Islet of Langerhans (tissue), 1 donor: ENCODE results near the gene VAPB.

ENCODE experiments used
- FAIRE-seq: peaks from one replicate; lab custom pipeline; 2011; peaks lifted over from hg19 to GRCh38; lab: Jason Lieb, UNC

The VAPB gene

DNA sequence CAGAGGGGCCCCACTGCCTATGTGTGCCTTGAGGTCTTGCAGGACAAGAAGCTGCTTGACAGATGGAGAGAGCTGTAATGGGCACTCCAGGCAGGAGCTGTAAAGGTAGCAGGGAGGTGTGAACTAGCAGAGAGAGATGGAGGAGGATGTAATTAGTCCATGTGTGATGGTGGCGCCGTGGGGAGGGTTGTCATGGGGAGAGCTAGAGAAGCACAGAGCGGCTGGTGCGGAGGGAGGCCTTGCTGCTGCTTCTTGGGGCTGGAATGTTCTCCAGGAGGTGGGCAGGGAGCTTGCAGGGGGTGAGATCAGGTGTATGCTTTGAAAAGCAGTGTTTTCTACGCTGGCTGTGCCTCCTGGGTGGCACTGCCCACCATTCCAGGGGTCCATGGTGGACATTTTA, 94.0 kb downstream of the VAPB start:
- no peak for FAIRE-seq

DNA sequence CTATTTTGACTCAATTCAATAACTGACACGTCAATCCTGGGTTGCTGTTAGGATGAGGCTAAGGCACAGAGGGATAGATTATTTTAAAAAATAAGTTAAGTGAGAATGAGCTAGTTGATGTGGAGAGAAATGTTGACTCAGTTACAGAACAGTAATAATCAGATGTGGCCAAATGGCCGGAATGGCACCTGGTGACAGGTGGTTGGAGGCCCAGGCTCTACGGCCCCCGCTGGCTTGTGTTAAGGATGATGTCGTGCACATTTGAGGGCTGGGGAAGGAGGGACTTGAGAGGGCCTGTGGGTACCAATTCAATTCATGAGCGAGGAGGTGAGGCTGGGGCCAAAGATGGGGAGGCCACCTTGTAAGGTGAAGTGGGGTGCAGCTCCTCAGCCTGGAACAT, 94.4 kb downstream of the VAPB start:
- peak; percentile 58 for FAIRE-seq

DNA sequence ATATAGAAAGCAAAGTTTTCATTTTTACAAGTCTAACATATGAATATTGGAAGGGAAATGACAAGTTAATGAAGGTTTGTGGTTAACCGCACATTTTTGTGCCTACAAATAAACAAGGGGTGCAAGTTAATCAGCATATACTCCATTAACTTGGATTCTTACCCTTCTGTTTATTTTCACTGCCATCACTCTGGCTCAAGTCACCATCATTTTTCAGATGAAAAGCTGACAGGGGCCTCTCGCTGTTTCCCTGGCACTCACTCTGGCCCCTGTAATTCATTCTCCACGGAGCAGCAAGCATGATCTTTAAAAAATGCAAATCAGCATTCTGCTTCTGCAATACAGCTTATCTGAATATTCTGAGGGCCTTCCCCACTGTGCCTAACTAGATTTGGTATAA, 96.4 kb downstream of the VAPB start:
- no peak for FAIRE-seq

DNA sequence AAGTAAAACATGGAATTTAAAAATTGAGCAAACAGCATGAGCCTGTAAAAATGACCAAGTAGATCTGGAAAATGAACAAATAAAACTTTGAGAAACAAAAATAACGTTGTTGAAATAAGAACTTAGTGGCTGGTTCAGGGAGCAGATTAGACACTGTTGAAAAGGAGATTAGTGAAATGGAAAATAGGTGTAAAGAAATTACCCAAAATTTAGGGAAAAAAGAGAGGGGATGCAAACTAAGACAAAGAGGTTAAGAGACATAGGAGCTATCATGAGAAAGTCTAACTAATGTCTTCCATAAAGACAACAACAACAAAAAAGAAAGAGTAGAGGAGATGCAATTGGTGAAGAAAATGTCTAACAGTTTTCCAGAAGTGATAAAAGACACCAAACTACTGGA, 97.2 kb downstream of the VAPB start:
- no peak for FAIRE-seq

DNA sequence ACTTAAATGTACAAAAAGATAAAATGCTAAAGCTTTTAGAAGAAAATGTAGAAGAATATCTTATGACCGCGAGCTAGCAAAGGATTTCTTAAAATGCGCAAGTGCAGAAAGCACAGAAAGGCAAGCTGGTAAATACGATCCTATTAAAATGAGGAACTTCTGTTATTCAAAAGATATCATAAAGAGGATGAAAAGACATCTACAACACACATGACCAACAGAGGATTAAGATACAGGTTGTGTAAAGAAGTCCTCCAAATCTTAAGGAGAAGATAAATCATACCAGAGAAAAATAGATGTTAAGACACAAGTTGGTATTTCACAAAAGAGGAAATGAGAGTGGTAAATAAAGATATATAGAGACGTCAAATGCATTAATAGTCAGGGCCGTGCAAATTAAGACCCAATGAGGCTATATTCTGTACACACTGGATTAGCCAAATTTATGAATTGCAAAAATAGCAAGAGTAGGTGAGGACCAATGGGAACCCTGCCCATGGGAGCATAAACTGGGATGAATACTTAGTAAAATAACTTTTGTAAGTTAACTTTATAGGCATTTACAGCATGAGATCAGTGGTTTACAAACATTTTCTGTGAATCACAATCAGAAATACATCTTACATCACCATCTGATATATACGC, 103.2 kb downstream of the VAPB start:
- FAIRE-seq: no peak

DNA sequence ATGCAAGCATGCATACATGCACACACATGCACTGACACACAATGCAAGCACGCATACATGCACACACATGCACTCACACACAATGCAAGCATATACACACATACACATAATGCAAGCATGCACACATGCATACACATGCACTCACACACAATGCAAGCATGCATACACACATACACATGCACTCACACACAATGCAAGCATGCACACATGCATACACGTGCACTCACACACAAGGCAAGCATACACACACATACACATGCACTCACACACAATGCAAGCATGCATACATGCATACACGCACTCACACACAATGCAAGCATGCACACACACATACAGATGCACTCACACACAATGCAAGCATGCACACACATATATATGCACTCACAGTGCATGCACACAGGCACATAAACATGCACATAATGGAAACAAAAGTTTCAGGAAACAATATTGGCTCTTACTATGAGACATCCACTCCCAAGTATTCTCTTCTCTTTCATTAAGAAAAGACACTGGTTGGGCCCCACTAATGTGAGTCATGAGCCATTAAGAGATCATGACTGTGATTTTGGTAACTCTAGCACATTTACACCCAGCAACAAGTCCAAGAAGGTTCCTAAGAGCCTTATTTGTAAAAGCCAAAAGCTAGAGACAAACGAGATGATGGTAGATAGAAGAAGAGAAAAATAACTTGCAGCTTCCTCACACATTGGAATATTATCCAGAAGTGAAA, 103.9 kb downstream of the VAPB start:
- no peak for FAIRE-seq

DNA sequence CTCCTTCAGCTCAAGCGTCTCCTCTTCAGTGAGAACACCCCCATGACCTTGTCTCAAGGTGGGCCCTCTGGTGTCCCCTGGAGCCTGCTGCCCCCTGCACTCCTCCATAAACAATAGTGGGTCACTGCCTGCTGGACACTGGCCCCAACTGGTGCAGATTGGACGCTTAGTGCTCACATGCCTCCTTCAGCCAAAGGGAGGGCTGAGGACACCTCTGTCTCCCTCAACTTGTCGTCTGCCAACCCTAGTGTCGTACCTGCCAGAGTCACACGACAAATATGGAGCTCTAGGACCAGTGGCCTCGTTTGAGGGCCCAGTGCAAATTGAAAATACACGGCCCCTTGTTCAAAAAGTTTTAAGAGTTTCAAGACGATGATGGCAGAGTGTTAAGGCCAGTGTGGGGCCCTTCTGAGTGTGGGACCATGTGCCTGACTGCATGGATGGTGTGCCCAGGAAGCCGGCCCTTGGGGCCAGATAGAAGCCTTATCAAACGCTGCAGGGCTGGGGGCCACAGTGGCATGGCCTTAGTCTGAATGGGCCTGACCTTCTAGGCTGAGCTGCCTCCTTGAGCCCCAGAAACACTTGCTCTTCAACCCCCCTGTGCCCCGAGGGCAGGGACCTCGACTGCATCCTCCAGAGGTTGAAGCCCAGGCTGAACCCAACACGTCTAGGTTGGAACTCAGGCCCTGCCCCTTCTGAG, 106.0 kb downstream of the VAPB start:
- FAIRE-seq: no peak

DNA sequence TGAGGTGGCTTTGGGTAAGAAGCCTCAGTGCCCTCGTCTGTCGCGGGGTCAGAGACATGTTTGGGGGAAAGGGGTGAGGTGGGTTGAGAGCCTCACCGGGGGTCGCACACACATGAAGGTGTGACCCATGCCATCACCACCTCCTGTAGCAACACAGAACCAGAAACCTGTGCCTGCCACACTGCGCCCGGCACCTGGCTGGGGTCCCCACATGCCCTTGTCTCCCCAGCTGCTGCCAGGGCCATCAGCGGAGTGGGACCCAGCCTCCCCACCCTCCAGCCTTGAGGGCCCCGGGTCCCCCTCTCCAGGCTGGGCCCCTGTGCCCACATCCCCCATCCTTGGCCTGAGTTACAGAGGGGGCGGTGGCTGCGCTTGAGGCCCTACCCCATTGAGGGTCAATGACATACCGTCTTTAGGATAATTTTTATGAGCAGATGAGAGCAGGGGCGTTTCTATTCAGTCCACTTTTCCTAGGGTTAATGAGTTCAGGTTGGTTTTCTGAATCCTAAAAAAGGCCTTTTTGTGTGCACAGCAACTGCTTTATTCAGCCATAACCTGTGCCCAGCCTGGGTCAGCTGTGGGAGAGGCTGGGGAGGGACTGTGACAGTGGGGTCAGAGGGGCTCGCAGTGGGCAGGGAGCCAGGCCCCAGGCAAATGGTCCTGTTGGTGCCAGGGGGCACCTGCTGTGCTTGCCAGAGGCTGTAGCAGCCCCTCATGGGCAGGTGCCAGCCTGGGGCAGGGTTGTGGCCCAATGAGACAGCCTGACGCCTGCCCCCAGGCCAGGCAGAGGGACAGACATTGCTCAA, 106.8 kb downstream of the VAPB start:
- FAIRE-seq: no peak

DNA sequence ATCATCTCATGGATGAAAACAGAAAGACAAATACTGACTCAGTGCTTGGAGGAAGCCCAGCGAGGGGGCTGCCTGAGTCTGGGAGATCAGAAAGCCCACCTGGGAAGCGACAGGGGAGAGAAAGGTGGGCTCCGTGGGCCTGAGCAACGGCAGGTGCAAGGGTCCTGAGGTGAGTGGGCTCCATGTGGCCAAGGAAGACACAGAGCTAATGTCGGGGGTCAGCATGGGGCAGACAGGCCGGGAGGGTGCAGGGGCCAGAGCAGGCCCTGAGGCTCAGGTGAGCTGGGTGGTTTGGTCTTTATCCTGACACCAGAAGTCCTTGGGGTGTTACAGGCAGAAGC, 107.4 kb downstream of the VAPB start:
- FAIRE-seq: no peak

DNA sequence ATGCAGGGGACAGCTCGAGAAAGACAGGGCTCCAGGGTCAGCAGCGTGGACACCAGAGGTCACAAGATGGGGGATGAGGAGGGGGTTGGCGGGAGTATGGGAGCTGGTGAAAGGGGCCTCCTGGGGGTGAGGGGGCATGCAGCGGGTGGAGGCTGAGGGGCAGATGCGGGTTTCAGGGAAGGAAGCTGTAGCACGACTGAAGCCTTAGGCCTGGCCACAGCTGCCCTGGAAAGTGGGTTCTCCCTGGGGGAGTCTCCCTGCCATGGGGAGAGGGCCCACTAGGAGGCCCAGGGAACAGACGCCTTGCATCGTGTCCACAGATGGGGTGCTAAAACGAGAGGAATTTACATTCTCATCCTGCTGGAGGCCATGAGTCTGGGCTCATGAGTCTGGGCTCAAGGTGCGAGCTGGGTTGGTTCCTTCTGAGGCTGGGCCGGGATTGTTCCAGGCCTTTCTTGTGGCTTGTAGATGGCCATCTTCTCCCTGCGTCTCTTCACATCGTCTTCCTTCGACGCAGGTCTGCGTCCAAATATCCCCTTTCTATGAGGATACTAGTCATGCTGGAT, 108.1 kb downstream of the VAPB start:
- no peak for FAIRE-seq

DNA sequence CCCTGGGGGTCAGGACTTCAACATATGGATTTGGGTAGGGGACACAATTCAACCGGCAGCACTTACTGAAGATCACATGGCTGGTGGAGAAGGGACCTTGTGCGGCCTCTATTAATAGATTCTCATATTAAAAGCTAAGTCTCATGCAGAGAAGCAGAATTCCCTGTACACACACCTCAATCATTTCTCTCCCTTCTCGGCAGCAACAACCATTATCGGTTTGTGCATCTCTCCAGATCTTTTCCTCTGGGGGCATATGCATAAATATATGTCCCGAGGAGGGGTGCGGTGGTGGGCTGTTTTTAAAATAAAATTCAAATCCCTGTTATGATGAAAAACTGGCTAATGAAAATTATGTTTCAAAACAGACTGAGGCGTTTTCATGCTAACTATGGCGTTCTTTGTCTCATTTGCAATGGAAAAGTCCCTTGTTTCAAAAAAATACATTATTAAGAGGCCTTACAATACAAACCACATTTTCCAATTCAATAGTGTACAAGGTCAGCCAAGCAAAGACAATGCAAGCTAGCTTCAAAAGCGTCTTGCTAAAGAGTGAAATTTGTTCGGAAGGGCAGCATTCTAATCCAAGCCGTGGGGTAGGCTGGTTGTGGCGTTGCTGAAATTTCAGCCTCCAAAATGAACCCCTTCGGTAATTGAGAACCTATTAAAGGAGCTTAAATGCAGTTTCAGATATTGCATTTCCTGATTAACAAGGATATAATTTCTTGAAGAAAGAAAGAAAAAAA, 108.9 kb downstream of the VAPB start:
- peak; percentile 47 for FAIRE-seq

DNA sequence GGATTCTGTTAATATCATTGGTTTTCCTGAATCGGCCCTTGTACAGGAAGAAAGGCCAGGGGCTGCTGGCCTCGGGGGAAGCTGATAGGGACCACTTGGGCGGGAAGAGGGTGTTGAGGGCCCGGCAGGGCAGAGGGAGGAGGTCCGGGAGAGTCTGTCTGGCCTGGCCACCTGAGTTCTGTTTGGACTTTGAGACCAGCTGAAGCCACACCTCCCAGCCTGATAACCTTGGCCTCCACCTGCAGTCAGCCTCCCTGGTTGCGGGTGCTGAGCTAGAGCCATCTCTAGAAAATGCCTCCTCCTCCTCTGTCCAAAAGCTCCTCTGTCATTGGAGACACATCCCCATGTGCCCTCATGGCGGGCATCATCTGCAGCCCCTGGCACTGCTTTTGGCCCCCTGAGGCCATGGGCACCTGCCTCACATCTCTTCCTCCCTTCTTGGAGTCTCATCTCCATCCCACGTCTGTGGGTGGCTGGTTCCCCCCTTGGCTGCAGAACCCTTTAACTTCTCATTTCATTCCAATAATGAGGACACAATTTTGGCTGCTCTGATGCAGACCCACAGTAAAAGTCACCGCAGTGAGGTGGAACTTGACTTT, 109.5 kb downstream of the VAPB start:
- FAIRE-seq: no peak

DNA sequence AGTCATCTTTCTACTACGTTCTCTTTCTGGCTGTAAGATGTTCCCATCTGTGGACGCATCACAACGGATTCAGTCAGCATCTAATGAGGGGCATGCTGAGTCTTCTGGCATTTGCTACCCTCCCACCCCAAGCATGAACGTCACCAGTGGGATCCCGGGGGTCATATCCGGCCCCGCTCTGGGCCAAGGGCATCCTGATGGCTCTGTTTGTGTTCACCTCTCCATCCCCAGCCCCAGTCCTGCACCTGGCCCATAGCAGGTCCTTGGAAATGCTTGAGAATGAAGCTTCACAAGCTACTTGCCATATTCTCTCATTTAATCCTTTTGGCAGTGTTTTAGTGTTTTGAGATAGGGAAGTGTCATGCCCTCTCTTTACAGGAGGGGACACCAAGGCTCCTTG, 111.2 kb downstream of the VAPB start:
- no peak for FAIRE-seq
